ENCODE results near the gene DEXI. TPM values are rescaled to one million over a fixed set of nuclear protein-coding genes. Genes with fewer than 3 reads are reported as not detected.

The DEXI gene
- total RNA-seq, 4 donors from 2014 or later, result 56.8 to 71.5 (median 64.5) TPM

DNA sequence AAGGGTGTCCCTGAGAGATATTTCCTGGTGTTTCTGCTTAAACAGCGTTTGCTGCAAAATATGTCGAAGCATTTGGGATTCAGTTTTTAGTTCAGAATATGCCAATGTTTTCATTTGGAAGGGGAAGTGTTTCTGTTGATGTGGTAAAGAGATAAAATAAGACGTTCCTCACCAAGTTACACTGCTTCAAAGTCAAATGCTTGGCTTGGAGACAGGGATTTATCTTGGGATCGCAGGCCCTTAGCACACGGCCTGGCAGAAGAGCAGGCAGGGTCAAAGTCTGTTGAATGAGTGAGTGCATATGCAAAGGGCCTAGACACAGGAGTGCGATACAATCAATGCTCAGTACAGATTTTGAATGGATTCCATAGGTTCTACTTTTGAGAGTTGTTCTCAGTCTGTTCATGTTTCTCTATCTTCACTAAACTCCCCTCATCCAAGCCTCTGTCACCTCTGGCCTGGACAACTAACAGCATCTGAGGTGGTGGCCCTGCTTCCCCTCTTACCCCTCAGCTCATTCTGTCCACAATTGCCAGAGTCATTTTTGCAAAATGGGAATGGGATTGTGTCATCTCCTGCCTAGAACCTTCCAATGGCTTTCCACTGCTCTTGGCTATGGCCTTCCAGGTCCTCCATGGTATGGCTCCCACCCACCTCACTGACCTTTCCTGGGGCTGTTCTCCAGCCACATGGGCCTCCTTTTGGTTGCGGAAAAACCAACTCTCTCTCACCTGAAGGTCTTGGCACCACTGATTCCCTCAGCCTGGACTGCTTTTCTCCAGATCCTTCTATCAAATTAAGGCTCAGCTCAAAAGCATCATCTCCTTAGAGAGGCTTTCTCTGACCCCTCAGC lies 3.2 kb downstream of the DEXI start:
- no peak for ATAC-seq (ENCODE audit: low FRiP score)
- TF ChIP-seq, protein P1, sequence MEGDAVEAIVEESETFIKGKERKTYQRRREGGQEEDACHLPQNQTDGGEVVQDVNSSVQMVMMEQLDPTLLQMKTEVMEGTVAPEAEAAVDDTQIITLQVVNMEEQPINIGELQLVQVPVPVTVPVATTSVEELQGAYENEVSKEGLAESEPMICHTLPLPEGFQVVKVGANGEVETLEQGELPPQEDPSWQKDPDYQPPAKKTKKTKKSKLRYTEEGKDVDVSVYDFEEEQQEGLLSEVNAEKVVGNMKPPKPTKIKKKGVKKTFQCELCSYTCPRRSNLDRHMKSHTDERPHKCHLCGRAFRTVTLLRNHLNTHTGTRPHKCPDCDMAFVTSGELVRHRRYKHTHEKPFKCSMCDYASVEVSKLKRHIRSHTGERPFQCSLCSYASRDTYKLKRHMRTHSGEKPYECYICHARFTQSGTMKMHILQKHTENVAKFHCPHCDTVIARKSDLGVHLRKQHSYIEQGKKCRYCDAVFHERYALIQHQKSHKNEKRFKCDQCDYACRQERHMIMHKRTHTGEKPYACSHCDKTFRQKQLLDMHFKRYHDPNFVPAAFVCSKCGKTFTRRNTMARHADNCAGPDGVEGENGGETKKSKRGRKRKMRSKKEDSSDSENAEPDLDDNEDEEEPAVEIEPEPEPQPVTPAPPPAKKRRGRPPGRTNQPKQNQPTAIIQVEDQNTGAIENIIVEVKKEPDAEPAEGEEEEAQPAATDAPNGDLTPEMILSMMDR (IDR thresholded peaks at IDR 0.05), result no peak
- no peak for DNase-seq (ENCODE audit: low spot score)

DNA sequence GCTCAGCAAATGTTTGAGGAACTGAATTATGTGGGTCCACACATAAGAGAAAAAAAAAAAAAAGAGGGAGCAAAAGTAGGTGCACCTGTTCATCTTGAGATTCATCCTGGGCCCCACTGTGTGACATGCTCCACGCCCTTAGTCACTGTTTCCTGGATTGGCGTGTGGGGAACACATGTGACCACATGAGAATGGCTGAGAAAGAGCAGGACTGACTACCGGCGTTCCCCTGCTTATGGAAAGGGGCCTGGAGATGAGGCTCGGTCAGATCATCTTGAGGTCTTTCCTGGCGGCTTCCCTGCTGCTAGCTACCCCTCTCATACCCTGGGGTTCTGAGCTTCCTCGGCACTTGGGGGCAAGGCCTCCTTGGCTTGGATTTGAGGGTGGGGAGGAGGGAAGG lies 3.9 kb downstream of the DEXI start:
- TF ChIP-seq, protein P1 (IDR thresholded peaks at IDR 0.05), result no peak
- no peak for DNase-seq (ENCODE audit: low spot score)

DNA sequence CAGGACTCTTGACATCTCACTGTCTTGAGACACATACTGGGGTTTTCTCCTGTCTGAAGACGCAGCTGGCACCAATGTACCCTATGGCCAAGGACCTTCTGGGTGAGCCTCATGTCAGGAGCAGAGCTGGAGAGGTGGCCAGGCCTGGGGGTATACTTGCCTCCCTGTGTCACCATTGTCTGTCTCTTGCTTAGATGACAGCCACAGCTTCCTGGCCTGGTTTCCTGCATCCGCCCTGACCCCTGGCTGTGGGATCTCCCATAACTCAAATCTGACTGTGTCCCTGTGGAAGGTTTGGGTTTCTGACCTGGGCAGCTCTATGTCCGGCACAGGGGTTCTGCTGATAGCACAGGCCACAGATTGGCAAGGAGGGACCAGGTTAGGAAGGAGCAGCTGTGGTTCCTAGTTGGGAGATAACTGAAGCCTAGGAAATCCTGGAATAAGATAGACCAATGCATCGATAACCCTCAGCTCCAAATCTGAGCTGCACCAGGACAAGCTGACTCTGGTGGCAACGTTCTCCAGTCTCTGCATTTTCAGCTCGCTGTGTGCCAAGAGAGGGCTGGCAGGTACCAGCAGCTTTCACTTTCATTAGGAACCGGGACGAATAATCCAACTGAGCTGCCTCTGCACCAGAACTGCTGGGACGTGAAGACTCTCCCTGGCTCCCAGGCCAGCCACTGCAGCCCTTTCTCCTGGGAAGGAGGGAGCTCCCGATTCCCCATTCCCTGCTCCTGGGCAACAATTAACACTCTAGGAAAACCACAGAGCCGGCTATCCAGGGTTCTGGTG lies 5.0 kb downstream of the DEXI start:
- no peak for ATAC-seq (ENCODE audit: low FRiP score)

More for the DNA sequence above, 3.9 kb downstream of the DEXI start:
- ATAC-seq (ENCODE audit: low FRiP score), result no peak

DNA sequence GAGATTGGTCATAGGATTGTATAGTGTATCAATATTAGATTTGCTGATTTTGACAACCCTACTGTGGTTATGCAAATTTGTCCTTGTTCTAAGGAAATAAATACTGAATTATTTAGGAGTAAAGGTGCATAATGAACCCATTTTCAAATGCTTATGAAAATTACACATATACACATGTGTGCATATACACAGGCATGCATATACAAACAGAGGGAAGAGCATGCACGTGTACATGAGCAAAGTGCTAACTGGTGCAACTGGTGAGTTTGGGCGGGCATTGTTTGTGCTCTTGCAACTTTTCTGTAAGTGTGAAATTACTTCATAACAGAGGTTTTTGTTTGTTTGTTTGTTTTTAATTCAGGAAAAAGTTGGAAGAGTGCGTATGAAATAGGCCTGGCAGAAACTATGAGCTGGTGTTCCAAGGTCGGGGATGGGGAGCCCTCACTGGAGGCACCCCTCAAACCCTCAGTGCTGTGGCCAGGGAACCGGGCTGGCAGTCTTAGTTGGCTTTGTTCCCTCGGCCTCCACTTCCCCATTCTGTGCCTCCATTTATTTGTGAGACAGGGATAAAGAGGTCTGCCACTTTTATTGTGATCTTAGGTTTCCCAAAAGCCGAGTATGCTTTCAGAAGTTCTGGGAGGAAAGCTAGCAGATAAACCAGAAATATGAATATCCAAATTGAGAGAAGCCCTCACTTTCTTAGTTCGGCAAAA lies 5.8 kb downstream of the DEXI start:
- TF ChIP-seq, protein P1 (IDR thresholded peaks at IDR 0.05), result no peak
- no peak for ATAC-seq (ENCODE audit: low FRiP score)

More for the DNA sequence above, 5.0 kb downstream of the DEXI start:
- TF ChIP-seq, protein P1 (IDR thresholded peaks at IDR 0.05), result no peak
- no peak for DNase-seq (ENCODE audit: low spot score)

DNA sequence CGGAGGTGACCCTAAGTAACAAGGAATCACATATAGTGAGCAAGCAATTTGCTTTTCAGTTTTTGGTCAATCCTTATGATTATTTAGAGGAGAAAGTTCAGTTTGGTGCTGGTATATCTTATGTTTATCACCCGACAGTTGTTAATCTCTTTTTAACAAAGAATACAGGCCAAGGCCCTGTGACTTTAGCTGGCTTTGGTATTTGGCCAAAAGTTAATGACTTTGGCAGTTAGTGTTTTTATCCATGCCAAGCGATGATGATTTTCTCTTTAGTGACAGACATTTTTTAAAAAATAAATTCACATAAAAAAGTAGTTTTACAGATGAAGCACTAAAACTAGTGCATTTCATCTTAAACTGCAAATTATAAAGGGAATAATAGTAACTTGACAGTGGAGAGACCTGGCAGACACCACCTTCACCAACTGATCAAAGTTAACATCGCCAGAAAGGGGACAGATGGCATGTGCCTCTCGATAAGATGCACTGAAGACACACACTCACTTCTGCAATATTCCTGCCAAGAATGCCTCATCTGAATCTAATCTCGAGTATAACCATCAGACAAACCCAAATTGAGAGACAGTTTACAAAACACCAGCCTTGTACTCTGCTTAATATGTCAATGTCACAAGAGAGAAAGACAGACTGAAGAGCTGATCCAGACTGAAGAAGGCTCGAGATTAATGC lies 6.9 kb downstream of the DEXI start:
- no peak for DNase-seq (ENCODE audit: low spot score)
- TF ChIP-seq, protein P1 (IDR thresholded peaks at IDR 0.05), result no peak
- ATAC-seq (ENCODE audit: low FRiP score), result no peak

More for the DNA sequence above, 5.8 kb downstream of the DEXI start:
- no peak for DNase-seq (ENCODE audit: low spot score)

DNA sequence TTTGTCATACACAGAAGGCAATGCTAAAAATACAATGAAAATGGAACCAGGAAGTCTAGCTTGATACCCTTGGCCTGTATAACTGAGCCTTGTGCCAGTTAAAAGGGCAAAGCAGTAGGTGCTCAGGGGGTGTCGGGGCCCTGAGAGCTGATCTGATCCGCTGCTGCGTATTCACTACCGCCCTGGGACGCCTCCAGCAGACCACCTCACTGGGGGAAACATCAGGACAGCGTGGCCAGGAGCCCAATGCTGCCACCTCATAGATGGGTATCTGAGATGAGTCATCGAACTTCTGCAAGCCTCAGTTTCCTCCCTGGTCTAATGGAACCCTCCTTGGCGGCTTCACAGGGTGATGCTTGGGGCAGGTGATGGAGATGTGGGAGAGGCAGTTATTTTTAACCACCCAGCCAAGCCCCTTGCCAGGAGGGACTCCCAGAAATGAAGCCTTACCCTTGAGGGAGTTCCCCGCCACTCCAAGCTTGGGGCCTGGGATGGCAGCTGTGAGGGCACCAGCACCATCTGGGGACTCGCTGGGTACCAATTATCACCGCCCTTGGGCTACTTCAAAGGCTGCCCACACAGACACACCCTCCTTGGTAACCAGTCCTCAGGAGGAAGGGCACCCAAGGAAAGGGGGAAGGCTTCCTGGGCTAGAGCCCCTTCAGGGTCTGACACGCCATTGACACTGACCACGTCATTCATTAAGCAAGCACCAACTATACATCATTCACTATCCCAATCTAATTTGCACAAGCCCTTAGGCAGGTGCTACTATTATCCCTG lies 7.8 kb downstream of the DEXI start:
- ATAC-seq (ENCODE audit: low FRiP score) (no peak), DNase-seq (ENCODE audit: low spot score) (no peak)
- TF ChIP-seq, protein P1 (IDR thresholded peaks at IDR 0.05), result no peak

Data from omental fat pad (tissue), 4 donors.